ENCODE measurements around the gene RGS8.
A peak's percentile ranks its signal among the peaks of the same experiment; 100 is the strongest.

RGS8 gene

DNA sequence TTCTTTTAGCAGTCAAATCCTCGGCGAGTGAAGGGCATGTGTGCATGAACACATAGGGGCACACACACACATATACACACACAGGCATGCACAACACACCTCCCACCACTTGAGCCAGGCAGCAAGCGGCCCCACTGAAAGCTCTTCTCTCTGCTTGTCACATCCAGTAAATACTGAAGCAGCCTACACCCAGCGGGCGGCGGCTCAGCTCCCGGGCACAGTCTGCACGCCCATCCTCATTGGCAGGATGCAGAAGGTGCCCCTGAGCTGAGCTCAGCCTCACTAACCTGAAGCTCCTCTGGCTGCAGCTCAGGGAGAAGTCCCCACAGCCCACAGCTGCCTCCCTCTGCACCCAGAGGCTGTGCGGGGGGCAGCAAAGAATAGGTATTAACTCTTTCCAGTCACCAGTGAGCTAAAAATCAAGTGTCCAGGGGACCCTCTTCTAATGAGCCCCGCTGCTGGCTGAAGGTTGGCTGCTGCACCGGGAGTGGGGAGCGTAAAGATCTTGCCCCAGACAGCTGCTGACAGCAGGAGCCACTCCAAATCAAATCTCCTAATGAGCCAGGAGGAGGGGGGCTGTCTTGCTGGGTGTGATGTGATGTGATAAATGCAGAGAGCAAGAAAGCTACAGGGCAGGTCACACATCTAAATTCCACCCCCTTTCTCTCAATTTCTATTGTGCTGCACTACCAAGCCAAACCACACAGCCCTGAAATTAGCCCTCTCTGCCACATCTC, 12.5 kb downstream of the RGS8 start:
- no peak for DNase-seq (ENCODE audit: low read depth)

DNA sequence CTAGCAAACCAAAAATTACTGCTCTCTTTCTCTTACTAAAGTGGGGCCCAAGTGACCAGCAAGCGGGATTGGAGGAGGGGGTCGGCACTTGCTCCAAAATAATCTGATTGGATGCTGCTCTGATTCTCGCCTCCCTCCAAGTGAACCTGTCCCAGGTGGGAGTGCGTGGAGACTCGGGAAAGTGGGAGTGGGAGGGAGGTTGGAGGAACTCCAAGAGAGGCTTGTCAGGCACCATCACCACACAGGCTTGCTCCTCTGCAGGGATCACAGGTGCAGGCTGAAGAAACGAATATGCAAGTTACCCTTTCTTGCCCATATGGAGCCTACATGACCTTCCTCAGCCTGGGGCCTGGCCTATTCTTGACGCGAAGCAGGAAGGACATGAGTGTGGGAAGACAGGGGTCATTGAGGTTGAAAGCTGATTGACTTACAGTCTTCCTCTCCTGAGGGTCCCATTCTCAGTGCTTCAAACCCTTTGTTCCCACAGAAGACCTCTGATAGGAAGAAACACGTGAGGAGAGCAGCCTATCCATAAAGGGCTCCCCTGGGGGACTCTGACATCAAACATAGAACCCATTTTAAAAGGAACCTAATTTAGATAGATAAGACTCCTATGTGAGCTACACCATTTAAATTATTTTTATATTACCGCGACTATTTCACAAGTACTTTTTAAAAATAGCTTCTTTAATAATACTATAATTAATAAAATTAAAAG, 14.2 kb downstream of the RGS8 start:
- DNase-seq (ENCODE audit: low read depth), result no peak

DNA sequence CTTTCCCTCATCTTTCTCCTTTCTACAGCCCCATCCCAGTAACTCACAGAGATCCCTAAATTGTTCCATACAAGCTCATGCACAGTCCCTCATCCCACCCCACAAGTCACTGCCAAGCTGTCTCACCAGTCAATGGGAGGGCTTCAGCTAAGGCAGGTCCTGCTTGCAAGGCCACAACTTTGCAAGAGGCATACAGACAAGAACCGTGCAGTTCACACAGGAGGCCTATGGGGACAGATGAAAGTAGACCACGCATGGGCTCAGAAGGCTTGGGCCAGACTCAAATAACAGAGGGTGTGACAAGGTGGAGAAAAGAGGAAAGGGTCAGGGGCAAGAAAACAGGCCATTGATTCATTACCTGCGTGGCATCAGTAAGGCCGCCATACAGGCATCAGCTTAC, 15.1 kb downstream of the RGS8 start:
- DNase-seq (ENCODE audit: low read depth), result no peak

DNA sequence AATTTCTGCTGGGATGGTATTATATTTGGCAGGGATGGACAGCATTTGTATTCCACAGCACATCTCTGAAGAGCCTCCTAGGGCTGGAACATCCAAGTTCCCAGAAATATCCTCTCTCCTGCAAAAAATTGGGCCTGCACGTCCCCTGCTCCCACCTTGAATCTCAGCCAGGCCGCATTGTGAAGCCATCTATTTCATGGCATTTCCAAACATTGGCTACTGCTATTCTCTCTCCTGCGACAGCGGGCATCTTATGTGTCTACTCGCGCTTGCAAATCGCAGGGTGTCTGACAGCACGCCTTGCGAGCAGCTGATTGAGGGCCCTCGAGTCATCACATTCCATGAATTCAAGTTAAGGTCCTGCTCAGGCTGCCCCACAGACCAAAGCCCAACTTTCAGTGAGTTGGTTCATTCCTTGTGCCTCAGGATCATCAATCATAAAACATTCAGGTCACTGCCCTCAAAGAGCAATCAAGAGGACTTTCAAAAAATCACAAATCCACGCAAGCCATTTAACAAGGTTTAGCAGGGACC, 15.8 kb downstream of the RGS8 start:
- DNase-seq (ENCODE audit: low read depth), result no peak

DNA sequence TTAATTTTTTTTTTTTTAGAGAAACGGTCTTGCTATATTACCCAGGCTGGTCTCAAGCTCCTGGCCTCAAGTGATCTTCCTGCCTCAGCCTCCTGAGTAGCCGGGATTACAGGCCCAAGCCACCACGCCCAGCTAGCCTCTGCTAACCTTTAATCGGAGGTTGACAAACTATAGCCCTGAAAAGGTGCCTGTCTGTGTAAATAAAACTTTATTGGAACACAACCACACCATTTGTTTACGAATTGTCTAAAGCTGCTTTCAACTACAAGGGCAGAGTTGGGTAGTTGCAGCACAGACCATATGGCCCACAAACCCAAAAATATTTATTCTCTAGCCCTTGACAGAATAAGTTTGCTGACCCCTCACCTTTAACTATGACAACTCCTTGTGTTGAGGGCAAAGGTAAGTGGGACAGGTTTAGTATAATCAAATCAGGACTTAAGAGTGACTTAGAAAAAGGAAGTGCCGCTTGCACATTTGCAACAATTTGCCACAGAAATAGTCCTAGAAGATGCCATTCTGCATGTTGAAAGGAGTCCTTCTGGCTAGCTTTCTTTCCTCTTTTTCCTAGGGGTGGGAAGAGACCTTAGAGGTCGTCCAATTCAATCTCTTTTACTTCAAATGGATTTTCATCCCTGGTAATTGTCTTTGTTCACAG, 16.4 kb downstream of the RGS8 start:
- no peak for DNase-seq (ENCODE audit: low read depth)

DNA sequence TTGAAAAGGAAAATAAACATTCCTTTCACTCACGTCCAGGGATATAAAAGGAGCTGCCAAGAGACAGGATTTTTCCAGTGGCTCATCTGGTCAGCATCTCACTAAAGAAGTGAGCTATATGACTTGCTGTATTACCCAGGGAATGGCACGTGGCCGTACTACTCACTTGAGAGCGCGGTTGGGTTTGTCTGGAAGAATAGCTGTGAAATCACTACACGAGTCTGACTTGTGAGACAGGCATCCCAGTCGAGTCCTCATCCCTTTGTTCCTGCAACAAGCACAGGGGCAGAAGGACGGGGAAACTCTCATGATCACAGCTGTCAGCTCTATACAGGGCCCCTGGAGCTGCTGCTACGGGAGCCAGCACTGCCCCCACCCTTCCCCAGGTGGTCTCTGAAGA, 17.7 kb downstream of the RGS8 start:
- no peak for DNase-seq (ENCODE audit: low read depth)

DNA sequence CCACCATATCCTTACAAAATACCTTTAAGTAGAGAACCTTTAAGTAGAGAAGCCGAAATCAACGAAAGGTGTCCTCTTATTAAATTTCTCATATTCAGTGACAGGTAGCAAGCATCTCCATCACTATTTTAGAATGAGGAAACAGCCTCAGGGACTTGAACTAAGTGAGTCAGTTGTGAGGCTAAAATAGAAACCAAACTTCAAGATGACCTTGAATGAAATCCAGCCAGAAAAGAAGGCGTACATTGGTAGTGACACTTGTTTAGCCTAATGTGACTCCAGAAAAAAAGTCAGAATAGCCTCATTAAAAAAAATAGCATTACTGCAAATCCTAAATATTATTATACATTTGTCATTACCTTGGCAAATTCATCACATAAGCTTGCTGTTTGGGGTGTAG, 20.1 kb downstream of the RGS8 start:
- DNase-seq (ENCODE audit: low read depth), result no peak

DNA sequence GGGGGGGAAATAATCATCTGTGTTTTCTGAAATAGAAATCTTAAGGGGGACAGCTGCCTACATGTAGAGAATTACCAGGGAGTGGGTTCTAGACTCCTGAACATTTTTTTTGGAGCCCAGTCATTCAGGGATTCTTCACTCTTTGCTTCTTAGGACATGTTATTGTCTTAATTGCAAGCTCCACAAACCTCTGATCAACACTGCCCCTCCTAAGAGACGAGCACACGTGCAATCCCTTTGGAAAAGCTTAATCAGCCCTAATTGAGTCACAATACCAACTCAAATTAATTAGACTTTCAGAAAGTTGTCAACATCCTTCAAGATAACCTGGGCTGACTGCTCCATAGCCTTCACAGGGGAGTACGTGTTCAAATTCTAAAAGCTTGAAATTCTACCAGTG, 21.4 kb downstream of the RGS8 start:
- no peak for DNase-seq (ENCODE audit: low read depth)

DNA sequence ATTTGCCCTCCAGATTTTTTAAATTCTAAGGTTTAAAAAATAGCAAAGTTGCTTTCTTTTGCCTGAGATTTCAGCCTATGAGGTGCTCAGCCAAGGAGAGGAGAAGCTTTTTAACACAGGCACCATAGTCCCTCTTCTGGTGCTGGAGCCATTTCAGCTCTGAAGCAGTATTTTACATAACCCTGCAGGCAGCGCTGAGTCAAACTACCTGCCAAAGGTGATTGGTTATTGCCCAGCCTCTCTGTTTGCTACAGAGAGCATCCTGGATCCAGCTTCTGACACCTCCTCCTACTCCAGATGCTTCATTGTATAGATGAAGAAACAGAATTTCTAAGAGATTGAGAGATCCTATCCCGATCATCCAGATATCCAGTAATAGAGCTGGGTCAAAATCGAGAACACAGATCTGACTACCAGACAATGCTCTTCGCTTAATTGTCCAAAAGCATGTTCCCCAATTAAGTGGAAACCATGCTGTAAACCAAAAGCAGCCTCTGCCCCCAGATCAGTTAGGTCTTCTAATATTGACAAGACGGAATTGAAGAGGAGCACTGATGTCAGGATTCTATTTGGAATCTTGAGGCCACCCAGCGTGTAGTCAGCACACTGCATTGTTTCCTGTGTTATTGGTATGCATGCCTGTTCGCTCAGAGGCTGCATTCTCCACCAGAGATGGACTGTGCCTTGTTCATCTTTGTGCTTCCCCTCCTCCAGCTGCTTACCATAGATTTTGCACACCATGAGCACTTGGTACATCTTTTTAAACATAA, 22.1 kb downstream of the RGS8 start:
- peak; percentile 20 for DNase-seq (ENCODE audit: low read depth)

DNA sequence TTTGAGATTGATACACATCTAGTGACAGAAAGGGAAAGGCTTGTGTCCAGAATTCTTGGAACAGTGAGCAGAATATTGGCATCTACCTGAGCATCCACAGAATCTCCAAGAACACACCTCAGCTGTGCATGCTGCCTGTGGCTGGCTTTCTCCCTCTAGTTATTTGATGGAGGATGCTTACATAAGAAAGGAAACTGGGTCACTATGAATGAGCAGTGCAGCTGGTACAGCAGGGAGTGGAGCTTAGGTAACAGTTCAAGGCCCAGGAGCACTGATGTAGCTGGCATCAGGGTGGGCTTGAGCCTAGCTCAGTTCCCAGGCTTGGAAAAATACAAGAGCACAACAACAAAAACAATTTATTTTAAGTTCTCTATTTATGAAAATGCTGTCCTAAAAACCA, 26.3 kb downstream of the RGS8 start:
- no peak for DNase-seq (ENCODE audit: low read depth)

DNA sequence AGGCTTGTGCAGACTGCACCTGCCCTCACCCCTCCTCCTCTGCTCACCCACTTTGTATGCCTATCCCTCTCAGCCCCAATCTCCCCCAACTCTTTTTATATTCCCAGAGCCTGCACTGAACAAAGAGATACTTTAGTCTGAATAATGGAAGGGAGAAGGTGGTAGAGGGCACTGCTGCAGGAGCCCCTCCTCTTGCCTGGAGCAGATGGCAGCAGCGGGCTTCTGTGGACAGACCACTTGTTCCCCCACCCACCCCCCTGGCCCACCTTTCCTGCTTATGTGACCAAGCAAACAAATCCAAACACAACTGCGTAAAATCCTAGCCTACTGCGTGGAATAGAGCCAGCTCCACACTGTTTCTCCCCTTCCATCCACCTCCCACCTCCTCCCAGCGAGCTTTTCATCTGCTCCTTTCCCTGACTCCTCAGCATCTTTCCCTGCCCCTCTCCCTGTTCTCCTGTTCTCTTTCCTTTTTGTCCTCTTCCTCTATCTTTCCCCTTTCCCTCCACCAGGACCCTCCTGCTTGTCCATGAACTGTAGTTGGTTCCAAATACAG, 27.5 kb downstream of the RGS8 start:
- DNase-seq (ENCODE audit: low read depth), result no peak

DNA sequence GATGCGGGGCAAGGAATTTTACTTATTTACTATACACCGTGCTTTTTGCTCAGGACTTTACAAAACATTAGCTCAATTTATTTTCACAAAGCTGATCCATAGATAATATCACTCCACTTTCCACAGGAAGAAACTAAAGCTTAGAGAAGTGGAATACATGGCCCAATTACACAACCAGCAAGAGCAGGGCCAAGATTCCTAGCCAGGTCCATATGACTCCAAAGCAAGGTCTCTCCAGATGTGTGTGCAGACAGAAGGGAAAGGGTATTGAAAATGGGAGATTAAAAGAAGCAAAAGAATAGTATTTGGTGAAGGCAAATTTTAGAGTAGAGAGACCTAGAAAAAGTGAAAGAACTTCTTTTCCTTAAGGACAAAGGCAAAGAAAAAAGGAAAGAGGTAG, 30.4 kb downstream of the RGS8 start:
- DNase-seq (ENCODE audit: low read depth), result no peak

DNA sequence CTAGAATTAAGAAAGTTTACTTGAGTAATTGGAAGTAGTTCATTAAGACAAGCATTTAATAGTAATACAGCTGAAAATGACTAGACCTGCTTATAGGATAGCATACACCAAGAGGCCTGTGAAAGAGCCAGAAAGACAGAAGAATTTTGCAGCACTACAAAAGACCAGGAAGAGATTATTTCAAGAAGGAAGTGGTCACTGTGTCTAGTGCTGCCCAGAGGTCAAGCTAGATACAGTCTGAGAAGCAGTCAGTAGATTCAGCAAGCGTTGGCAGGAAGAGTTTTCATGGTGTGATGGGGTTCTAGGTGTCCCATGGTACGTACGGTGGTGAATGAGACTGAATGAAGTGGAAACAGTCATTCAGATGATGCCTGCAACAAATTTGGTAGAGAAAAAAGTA, 31.5 kb downstream of the RGS8 start:
- no peak for DNase-seq (ENCODE audit: low read depth)

DNA sequence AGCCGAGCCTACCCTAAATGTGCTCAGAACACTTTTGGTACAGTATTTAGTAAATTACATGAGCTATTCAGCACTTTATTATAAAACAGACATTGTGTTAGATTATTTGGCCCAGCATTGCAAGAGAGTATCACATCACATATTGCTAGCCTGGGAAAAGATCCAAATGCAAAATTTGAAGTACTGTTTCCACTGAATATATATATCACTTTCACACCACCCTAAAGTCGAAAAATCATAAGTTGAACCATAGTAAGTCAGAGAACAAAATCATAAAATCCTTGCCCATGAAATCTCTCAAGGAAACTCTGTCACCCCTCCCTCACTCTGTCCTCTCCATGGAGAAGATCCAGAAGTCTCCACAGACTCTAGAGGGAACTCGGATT, 33.1 kb downstream of the RGS8 start:
- DNase-seq (ENCODE audit: low read depth), result no peak

DNA sequence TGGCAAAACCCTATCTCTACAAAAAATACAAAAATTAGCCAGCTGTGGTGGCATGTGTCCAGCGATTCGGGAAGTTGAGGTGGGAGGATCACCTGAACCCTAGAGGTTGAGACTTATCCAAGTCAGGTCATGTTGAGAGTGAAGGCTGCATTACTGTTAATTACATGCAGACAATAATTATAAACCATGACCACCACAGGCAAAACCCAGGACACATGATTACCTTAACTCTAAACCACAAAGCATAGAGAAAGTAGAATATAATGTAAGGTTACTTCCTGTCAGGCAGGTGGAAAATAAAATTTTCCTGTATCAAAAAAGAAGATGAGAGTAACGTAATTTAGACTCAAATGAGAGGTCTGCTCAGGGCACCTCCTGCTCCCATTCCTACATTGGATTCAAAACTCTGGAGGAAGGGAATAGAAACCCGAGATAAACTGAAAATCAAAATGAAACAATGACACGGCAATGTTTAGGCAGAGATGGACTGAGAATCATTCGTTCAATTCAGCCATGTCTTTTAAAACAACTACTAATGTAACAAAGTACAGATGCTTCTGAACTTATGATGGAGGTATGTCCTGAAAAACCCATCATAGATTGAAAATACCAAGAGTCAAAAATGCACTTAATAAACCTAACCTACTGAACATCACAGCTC, 33.6 kb downstream of the RGS8 start:
- DNase-seq (ENCODE audit: low read depth), result no peak

DNA sequence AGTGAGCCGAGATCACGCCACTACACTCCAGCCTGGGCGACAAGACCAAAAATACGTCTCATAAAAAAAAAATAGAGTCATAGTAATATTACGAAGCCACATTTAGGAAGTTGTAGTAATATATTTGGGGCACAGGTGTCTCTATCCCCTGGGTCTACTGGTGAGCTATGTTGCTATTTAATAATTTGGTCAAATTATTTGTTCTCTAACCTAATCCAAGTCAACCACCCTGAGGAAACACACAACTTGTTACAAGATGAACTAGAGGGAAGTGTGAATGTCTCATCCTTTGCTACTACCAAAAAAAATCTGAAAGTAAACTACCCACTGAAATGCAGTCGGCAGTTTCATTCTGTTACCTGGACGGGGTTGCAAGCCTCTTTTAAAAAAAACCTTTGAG, 35.3 kb downstream of the RGS8 start:
- DNase-seq (ENCODE audit: low read depth), result no peak

DNA sequence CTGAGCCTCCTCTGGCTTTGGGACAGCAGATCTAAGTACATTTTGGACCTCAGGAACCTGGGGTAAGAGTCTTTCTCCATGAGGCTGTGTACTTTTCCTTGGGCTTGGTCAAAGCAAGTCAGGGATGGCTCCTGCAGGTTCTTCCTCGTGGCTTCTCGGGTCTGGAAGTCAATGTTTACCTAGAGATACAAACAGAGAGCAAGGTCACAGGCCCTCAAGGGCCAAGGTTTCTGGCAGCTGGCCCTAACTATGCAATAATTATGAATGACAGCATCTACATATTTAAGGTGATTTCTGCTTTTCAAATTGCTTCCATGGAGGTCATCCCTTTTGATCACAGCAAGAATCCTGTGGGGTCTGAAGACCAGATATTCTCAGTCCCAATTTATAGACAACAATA, 37.6 kb downstream of the RGS8 start:
- DNase-seq (ENCODE audit: low read depth), result no peak

DNA sequence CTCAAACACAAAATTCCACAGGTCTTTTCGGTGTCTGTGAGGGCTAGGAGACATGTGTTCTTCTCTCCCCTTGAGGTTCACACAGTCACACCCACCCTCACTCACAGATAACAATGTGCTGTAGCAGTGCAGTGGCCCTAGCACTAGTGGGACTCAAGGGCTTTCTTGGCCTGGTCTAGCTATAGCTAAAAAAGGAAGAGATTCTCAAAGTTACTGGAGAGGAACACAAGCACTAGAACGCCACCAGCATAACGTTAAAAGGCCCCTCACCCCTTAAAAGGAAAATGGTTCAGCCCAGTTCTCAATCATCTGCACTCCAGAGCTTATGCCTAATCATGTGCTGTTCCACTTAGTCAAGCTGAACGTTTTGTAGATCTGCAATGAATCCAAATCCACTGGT, 39.5 kb downstream of the RGS8 start:
- no peak for DNase-seq (ENCODE audit: low read depth)

DNA sequence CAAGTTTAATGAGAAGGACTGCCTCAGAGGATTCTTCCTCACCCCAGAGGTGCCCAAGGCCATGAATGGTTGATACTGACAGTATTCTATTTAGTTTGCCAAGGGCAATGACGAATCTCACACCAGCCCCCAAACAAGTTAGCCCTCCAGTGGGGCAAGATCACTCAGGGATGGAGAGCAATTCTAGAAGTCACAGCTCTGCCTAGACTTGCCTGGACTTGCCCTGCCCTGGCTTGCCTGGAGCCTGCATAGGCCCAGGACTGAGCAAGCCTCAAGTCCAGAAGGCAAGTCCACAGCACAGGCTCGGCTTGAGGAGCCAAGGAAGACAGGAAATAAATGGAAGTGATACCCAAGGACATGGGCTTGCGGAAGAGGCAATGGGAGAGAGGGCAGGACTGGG, 40.7 kb downstream of the RGS8 start:
- no peak for DNase-seq (ENCODE audit: low read depth)

DNA sequence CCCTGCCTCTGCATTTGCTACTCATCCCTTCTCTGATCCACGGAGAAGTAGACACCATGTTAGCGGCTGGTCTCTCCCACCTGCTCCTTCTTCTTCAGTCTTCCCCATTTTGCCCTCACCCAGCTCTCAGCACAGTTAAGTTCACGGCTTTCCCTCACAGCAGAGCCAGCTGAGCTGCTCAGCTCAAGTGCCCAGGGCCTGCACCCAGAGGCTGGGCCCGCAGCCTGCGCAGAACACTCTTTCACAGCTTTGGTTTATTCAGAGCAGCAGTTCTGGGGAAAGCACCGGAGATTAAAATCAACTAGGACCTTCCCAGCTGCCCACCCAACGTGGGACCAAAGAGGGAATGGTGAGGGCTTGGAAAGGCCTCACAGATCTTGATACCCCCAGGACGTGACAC, 41.9 kb downstream of the RGS8 start:
- no peak for DNase-seq (ENCODE audit: low read depth)

DNA sequence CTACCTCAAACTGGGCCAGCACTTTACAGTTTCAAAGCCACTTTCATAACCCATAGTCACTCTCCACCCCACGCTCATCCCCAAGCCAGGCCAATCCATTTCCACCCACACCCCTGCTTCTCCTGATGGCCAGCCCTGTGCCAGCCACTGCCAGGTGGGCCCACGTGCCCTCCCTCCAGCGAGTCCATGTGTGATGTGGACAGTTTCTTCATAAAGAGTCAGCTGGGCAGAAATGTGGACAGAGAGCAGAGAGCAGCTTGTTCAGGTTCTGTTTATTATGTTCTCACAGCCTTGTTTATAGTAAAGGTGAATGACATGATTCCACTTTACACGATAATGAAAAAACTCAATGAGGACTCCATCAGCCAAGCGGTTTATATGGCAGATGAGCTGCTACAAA, 42.8 kb downstream of the RGS8 start:
- DNase-seq (ENCODE audit: low read depth), result no peak

DNA sequence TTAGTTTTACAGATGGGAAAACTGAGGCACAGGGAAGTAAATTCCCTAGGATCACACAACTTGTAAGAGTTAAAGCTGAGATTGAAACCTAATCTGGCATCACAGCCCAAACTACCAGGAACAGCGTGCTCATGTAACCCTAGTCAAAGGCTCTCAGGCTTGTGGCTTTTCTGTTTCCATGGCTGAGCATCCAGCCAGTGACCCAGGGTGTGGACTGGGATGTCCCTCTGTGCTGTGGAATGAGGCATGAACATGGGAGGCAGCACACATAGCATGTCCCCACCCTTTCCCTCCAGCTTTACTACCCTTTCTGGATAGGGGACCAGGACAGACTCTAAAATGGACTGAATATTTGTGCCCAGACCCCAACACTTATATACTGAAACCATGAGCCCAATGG, 45.1 kb downstream of the RGS8 start:
- DNase-seq (ENCODE audit: low read depth), result no peak
